ENCODE results near the gene RARRES1. TPM values are rescaled to one million over a fixed set of nuclear protein-coding genes. Genes with fewer than 3 reads are reported as not detected.

RARRES1 gene
- total RNA-seq, 1 experiment from 2014 or later: 0.35 TPM

- TF ChIP-seq MXD4 (CRISPR knock-in tag; IDR thresholded peaks at IDR 0.05; ENCODE audit: borderline replicate concordance) (no peak), OVOL2 (CRISPR knock-in tag; IDR thresholded peaks at IDR 0.05; ENCODE audit: borderline replicate concordance) (no peak), CREM (CRISPR knock-in tag; IDR thresholded peaks at IDR 0.05) (no peak), ZNF423 (CRISPR knock-in tag; IDR thresholded peaks at IDR 0.05) (no peak), FOXP1 (CRISPR knock-in tag; IDR thresholded peaks at IDR 0.05; ENCODE audit: borderline replicate concordance) (no peak), RELA (CRISPR knock-in tag; IDR thresholded peaks at IDR 0.05; ENCODE audit: borderline replicate concordance) (no peak), ESRRA (CRISPR knock-in tag; IDR thresholded peaks at IDR 0.05; ENCODE audit: borderline replicate concordance) (no peak), ZBTB43 (CRISPR knock-in tag; IDR thresholded peaks at IDR 0.05) (no peak), ZNF416 (CRISPR knock-in tag; IDR thresholded peaks at IDR 0.05) (no peak), JUN (CRISPR knock-in tag; IDR thresholded peaks at IDR 0.05) (no peak), HMGXB4 (CRISPR knock-in tag; IDR thresholded peaks at IDR 0.05) (no peak), ELF4 (CRISPR knock-in tag; IDR thresholded peaks at IDR 0.05; ENCODE audit: low read depth) (no peak), ZNF232 (CRISPR knock-in tag; IDR thresholded peaks at IDR 0.05) (no peak), ATF6 (CRISPR knock-in tag; IDR thresholded peaks at IDR 0.05) (no peak)
- CTCF ChIA-PET: no interaction called here
- DNase-seq (ENCODE audit: low spot score) (no peak), ATAC-seq (no peak)
- no peak overlapping the region for H3K27ac Mint-ChIP-seq
- H3K36me3 Mint-ChIP-seq: peaks cover 12% of the 10 kb centered on the region; the same call in 1 of the 2 replicates
- H3K27me3 Mint-ChIP-seq (ENCODE audit: low read depth): no peaks in the 10 kb centered on the region
- H3K4me1 Mint-ChIP-seq: no peaks in the 10 kb centered on the region
- POLR2A ChIA-PET: no interaction called here
- no peak overlapping the region for H3K4me3 Mint-ChIP-seq
- peaks cover 10% of the 10 kb centered on the region for H3K9me3 Mint-ChIP-seq
Observed at GRCh38 chr3:158742871-158743663, 10.8 kb upstream of the RARRES1 start.

GRCh38 chr3:158739661-158740060 is 7.4 kb upstream of the RARRES1 start:
- POLR2A ChIA-PET: no interaction called here
- Mint-ChIP-seq H3K36me3 (peaks cover 14% of the 10 kb centered on the region), H3K27ac (no peak overlapping the region), H3K27me3 (ENCODE audit: low read depth) (no peaks in the 10 kb centered on the region), H3K4me3 (no peak overlapping the region), H3K9me3 (peaks cover 16% of the 10 kb centered on the region), H3K4me1 (no peaks in the 10 kb centered on the region)
- TF ChIP-seq USF1 (CRISPR knock-in tag; IDR thresholded peaks at IDR 0.05): no peak
- no peak for TF ChIP-seq TEAD1 (CRISPR knock-in tag; IDR thresholded peaks at IDR 0.05)
- TF ChIP-seq HMGA2 (CRISPR knock-in tag; IDR thresholded peaks at IDR 0.05): no peak
- TF ChIP-seq KAT7 (CRISPR knock-in tag; IDR thresholded peaks at IDR 0.05; ENCODE audit: borderline replicate concordance): no peak
- no peak for TF ChIP-seq NFATC4 (CRISPR knock-in tag; IDR thresholded peaks at IDR 0.05)
- TF ChIP-seq OVOL2 (CRISPR knock-in tag; IDR thresholded peaks at IDR 0.05; ENCODE audit: borderline replicate concordance): no peak
- no peak for TF ChIP-seq MYBL2 (CRISPR knock-in tag; IDR thresholded peaks at IDR 0.05)
- no peak for TF ChIP-seq ZNF232 (CRISPR knock-in tag; IDR thresholded peaks at IDR 0.05)
- no peak for TF ChIP-seq ZNF532 (CRISPR knock-in tag; IDR thresholded peaks at IDR 0.05; ENCODE audit: borderline replicate concordance)
- no peak for TF ChIP-seq JUN (CRISPR knock-in tag; IDR thresholded peaks at IDR 0.05)
- DNase-seq (ENCODE audit: low spot score) (no peak), ATAC-seq (no peak)
- CTCF ChIA-PET: no interaction called here
